GM21737 (cell line): Measurements from ENCODE around the gene CELF6.

ENCODE experiments used
- ATAC-seq: cut with Tn5 transposase; IDR thresholded peaks from one replicate; pipeline ENCODE4 v1.9.1; 2021; ENCODE audit warnings: mild to moderate bottlenecking, moderate library complexity; ENCODE audit not compliant: unreplicated experiment

Gene CELF6

DNA sequence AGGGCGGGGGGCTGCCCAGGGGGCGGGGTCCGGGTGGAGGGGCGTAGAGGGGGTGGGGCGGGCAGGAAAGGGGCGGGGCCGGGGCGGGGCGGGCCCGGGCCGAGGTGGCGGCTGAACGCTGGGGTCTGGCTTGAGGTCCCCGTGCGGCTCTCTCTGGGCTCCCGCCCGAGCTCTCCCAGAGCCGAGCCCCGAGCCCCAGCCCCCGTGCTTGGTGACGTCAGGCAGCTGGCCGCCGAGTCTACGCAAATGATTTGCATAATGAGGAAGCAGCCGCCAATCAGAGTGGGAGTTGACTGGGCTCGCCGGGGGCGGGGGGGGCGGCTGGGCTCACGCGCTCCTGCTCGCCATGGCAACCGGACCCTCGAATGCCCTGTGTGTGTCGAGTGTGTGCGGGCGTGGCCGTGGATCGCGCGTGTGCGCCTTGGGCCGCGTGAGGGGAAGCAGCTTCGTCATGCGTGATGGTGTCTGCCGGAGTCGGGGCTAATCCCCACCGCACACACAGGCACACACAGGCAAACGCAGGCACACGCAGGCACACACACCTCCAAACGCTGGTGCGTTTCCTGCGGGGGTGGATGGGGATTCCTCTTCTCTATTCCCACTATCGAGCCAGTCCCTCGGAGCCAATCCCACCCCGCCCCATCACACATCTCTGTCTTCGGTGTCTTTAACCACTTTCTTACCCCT is at the start of gene CELF6:
CELF6 (minus strand) TSS at position 173 of the 687 bp plus-strand sequence. CDS start 283 bp downstream, outside the sequence.
- no peak for ATAC-seq

DNA sequence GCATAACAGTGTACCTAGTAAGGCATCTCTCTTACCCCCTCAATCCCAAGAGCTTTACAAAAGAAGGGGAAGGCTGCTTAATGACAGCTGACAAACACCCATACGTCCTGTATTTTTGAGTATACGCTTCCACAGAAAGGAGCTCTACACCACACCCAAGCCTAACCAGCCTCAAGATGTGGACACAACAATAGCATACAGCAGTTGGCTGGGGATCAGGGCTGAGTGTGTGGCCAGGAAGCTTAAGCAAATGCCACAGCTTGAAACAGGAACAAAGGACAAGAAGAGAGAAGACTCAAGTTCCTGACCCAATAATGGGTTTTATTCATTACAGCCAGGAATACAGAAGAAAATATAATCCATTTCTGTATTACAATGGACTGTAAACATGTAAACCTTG is 48.9 kb upstream of the CELF6 start:
- ATAC-seq = no peak

DNA sequence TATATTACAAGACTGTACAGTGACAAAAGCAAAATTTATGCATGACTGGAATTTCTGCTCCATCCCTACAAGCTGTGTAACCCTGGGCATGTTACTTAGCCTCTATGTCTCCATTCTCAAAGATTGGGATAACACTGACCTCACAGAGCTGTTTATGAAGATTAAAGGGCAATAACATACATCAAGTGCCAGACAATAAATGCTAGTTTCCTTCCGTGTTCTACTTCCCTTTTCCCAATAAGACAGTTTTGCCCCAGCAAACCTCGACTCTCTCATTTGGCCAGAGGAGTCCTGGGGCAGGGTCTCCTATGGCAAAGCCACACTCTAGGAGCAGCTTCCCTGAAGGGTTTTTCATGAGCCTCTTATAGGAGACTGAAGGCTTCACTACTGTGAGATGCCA is 48.4 kb upstream of the CELF6 start:
- ATAC-seq = no peak

DNA sequence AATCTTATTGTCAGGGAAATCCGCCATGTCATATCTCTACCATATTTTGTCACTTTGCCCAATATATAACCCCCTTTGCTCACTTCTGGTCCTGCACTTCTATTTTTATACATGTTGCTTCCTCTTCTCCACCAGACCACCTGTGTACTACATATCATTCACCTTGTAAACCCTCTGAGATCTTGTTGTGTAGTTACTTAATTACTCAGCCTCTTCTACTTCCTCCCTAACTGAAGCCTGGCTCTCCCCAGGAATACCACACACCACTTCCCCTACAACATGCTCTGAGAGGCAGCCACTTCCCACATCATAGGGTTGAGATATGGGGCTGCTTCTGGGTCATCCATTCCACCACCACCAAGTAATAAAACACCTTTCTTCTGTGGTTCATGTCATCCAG is 45.9 kb upstream of the CELF6 start:
- ATAC-seq = peak; percentile 90

DNA sequence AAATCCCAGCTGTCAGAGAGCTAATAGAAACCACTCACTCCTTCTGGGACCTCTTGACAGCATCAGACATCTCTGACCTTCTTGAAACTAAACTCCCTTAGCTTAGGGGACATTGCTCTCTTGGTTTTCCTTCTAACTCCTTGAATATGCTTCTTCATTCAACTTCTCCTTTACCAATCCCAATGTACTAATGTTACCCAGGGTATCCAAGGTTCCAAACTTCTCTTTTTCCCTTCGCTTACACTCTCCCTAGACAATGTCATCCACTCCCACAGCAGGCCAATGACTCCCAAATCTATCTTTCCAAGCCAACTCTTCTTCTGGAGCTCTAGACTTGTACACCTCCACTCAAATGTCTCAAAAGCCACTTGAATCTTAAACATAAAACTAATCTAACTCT is 41.2 kb upstream of the CELF6 start:
- no peak for ATAC-seq

DNA sequence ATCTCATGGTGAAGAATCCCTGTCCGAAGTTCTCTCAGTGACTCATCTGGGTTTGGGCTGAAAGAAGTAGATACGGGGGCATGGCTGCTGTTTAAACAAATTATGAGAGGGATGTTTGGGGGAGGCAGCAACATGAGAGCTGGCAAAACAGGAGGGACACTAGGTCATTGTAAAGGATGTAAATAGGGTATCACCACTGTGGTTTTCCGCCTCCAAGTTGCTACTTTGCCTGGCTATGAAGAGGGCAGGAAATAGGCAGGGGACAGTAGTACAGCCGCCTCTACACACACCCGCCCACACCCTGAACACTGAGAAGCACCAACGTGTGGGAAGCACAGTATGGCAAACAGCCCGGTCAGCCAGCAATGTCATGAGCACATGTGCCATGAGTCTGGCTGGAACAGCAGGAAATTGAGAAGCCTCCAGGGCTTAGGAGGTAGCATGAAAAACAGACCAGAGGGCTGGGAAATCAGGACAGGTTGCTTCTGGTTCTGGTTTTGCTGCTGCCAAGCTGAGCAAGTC is 38.8 kb upstream of the CELF6 start:
- ATAC-seq = no peak

DNA sequence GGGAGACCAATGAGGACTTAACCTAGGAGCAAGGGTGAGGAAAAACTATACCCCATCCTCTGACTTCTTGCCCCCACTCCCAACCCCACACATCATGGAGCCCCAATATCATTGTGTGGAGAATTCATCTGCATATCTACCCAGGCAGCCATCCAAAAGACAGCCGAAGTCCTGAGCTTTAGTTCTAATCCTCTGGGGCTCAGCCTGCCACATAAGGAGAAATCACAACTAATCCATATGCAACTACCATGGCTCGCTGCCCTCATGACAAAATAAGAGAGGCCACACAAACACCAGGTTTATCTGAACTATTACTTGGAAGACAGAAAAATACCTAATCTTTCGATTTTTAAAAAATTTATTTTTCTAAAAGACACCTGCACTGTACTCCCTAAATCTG is 38.2 kb upstream of the CELF6 start:
- ATAC-seq = no peak

DNA sequence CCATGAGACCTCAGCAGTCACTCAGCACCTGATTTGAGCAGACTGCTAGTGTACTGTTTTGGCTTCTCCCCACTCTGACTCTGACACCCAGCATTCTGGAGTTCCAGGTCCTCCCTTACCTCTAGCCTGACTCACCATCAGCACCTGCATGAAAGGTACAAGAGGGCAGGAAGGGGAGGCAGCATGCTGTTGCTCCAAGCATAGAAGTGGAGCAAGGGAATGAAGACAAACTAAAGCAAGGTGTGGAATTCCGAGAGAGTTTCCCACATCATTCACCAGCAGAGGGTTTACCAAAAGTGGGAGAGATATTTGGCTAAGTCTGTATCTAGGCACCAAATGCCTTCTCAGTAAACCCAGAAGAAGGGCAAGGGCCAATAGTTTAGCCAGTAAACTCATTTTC is 34.5 kb upstream of the CELF6 start:
- no peak for ATAC-seq

DNA sequence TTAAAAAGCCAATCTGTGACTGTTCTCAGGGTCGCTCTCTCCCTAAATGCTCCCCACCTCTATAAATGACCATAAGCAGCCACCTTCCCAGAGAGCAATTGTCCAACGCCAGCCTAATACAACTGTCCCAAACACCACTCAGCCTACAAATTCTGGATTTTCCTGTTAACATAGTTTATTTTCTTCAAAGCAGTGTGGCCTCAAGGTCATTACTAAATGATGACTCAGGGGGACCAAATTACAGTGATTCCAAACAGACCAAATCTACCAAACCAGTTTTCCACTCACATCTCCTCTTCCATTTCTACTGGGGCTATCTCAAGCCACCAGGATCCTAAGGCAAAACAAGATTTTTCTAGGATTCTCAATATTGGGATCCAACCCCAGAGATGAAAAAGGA is 33.3 kb upstream of the CELF6 start:
- no peak for ATAC-seq

DNA sequence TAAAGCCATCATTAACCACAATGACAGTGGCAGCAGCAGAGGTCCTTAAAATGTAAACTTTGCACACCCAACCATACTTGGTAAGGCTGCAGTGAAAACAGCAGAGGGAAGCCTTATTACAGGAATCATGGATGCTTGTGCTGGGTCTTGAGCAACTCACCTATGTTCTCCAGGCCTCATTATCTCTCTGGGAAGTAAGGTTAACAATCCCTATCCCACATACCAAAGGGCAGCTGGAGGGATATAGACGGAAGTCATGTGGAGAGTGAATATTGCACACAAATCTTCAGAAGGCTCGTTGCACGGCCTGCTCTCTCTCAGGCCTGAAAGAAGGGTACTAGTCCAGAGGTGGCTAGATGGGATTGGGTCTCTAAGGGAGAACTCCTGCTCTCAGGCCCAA is 25.8 kb upstream of the CELF6 start:
- ATAC-seq = no peak

DNA sequence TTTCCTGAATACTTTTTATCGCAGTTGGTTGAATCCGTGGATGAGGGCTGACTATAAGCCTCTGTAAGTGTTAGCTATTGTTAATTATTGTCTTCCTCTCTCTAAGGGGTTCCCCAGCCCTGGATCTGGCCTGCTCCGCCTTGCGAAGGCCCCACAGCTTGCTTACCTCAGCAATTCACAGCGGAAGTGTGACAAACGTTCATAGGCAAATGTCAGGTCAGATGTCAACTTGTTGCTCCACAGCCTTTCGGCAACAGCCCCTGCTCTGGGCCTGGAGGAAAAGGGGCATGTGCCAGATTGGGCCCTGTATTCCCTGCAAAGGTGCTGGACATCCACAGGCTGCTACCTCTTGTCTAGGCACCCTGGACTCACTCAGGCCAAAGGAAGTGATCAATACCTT is 25.3 kb upstream of the CELF6 start:
- ATAC-seq = no peak

DNA sequence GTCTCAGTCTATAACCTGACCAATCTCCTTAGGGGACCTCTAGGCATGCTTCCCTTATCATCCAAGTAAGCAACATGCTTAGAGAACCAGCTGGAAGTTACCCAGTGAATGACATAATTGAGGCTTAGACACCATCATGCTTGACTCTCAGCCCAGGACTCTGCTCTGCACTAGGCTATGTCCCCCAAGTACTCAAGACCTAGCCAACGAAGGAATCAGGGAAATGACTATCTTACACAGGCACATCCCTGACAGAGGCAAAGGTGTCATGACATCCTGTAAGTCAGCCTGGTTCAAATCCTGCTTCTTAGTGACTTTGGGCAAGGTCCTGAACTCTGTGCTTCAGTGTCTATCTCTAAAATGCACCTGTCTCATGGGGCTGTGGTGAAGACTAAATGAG is 24.6 kb upstream of the CELF6 start:
- no peak for ATAC-seq

DNA sequence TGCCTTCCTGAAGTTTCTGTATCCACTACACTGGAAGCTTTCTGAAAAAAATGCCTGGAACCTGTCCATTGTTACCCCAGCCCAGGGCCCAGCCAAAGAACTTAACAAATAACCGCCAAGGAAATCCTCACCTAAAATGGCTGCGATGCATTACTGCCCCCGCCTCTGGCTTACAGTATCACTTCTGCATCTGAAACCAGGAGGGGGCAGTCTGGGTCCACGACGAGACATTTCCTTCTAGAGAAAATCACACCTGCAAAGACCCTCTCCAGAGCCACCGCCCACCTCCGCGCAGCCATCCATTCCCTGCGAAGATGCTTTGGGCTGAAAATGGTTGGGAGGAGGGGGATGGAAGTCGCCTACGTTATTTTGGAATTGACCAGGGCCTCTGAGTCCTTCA is 22.4 kb upstream of the CELF6 start:
- ATAC-seq = no peak

DNA sequence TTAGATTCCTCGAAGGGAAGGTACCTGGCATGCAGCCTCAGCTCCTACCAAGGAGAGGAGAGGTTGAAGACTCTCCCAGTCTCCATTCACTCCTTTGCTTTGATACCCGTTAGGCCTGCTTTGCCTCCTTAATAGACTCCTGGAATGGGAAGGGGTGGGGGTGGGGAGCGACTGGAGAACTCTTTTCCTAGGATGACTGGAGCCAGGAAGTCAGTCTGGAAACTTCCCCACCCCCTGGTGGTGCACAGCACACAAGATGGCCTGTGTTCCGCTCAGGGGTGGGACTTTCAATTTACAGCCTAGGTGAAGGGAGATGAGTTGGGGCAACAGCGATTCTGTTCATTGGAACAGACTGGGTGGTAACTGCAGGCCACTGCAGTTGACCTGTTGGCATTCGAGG is 21.4 kb upstream of the CELF6 start:
- no peak for ATAC-seq

DNA sequence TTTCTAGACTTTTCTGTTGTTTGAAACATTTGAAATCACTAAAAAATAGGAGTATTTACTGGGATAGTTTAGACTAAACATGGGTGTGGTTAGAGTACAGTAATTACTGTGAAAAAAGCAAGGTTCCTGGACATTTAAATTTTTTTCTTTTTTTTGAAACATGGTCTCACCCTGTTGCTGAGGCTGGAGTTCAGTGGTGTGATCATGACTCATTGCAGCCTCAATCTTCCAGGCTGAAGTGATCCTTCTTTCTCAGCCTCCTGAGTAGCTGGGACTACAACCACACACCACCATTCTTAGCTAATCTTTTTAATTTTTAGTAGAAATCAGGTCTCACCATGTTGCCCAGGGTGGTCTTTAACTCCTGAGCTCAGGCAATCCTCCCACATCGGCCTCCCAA is 20.4 kb upstream of the CELF6 start:
- ATAC-seq = no peak

DNA sequence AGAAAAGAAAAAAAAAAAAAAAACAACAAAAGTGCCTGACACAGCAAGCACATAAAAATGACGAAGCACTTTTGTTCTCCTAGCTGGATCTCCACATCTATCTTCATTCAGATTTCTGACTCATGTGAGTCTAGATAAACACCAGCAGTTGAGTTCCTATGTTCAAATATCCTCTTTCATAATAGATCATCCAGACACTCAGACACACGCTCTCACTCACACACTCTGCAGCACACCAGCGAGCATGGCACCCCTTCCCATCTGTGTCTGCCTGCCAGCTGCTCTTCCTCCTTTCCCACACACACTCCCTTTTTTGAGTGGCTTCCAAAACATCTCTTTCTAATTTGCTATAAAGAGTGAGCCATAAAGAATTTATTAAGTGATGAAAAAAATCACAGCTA is 19.8 kb upstream of the CELF6 start:
- ATAC-seq = no peak

DNA sequence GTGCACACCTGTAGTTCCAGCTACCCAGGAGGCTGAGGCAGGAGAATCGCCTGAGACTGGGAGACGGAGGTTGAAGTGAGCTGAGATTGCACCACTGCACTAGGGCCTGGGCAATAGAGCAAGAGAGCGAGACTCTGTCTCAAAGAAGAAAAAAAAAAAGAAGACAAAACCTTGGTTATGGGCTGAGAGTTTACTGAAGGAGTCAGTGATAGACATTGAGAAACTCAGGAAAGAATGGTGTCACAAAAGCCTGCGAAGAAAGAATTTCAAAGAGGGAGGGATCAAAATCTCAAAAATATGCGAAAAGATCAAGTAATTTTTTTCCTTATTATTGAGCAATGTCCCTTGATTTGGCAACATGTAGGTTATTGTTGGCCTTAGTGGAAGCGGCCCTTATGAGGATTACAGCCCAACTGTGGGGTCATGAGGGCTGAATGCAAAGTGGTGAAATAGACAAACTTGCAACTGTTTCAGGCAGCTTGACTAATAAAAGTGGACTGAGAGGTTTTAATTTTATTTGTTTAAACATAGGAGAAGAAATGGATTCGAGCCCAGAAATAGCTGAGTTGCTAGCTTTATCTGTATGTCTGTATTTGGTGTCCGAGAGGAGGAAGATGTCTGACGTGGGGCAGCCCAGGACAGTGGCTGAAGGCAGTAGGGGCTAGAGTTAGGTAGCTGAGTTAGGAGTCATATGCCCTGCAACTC is 18.8 kb upstream of the CELF6 start:
- ATAC-seq = no peak

DNA sequence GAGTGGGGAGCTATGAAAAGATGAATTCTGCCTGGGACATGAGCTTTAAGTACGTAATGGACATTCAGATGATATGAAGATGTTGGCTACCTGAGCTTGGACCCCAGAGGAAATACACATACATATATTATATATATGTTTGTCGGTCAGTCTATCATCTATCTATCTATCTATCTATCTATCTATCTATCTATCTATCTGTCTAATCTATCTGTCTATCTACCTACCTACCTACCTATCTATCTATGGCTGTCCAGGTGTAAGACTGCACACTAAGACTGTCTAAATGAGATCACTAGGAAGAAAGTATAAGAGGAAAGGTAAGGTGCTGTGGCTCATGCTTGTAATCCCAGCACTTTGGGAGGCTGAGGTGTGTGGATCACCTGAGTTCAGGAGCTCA is 18.2 kb upstream of the CELF6 start:
- no peak for ATAC-seq

DNA sequence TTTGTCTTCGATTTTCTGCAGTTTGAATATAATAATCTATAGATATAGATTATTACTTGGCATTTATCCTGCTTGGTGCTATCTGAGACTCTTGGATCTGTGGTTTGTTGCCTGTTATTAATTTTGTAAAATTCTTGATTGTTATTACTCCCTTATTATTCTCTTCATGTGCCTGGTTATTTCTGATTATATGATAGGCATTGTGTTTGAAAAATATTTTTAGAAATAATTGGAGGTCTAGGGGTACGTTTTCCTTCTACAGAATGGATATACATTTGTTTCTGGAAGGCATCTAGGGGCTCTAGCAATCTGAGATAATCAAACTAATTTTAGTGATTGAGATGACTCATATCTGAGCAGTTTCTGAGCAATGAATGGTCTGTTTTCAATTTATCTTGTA is 14.9 kb upstream of the CELF6 start:
- ATAC-seq = no peak

DNA sequence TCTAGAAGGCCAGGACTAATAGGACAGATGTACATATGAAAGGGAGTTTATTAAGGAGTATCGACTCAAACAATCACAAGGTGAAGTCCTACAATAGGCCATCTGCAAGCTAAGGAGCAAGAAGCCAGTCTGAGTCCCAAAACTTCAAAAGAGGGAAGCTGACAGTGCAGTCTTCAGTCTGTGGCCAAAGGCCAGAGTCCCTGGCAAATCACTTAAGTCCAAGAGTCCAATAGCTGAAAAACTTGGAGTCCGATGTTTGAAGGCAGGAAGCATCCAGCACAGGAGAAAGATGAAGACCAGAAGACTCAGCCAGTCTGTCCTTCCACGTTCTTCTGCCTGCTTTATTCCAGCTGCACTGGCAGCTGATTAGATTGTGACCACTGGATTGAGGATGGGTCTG is 11.1 kb upstream of the CELF6 start:
- no peak for ATAC-seq

DNA sequence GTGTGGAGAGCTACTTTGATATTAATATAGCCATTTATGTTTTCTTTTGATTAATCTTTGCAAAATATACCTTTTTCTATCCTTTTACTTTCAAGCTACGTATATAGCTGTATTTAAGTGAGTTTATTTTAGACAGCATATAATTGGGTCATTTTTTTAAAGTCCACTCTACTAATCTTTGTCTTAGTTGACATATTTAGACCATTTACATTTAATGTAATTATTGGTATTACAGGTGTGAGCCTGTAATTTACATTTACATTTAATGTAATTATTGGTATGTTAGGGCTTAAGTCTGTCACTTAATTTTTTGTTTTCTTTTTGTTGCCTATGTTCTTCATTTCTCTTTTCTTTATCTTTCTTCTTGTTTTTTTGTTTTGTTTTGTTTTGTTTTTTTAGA is 3.8 kb upstream of the CELF6 start:
- ATAC-seq = no peak

DNA sequence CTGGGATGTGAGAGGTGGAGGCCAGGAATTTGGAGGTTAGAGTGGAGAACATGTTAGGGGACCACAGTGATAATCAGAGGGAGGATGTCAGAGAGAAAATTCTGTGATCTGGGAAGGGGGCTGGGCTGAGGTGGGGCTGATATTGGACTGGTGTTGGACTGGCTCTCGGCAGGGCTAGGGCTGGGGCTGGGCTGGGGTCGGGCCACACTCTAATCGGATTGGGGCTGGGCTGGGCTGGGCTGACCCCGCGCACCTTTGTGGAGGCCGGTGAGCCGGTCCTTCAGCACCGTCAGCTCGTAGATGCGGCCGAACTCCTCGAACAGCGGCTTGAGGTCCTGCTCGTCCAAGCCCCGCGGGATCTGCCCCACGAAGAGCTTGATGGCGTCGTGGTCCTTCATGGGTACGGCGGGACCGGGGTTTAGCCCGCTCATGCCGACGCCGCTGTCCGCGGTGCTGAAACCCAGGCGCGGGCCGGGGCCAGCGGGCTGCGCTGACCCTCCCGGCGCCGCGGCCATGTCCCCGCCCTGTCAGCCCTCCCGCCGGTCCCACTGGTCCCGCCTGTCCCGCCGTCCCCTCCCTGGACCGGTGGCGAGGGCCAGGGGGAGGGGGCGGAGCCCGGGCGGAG is 485 bp downstream of the CELF6 start:
- no peak for ATAC-seq
